PFSK-1 (cell line): ENCODE measurements around the gene SLC22A17.

Source experiments
- FOXP2 ChIP-seq: optimal IDR thresholded peaks from 2 replicates; pipeline ENCODE3; 2011; ENCODE audit warnings: borderline replicate concordance, control low read depth, inconsistent platforms; ENCODE audit not compliant: insufficient read depth; ENCODE audit errors: extremely low read length, extremely low read depth
- POLR2AphosphoS5 ChIP-seq: IDR thresholded peaks from 2 replicates; pipeline ENCODE4 v1.6.1; 2012; ENCODE audit warnings: low read depth, mild to moderate bottlenecking, control low read depth, low read length, moderate library complexity
- REST ChIP-seq, 2 experiments: IDR thresholded peaks; 2 replicates each; pipeline versions ENCODE4 v1.6.1 to v1.8.0; 2011 to 2012; ENCODE audit warnings: low read depth in 2 of 2, low read length in 2 of 2, control low read depth in 1 of 2, inconsistent platforms in 1 of 2, mild to moderate bottlenecking in 1 of 2, moderate library complexity in 1 of 2; ENCODE audit not compliant: insufficient read depth in 1 of 2
- SIN3A ChIP-seq: IDR thresholded peaks from 2 replicates; pipeline ENCODE4 v1.6.1; 2012; ENCODE audit warnings: mild to moderate bottlenecking, low read length, moderate library complexity, borderline replicate concordance; ENCODE audit not compliant: insufficient read depth
- TAF1 ChIP-seq: IDR thresholded peaks from 2 replicates; pipeline ENCODE4 v1.6.1; 2012; ENCODE audit warnings: low read length, control low read depth, borderline replicate concordance; ENCODE audit not compliant: insufficient read depth

Gene SLC22A17

GRCh38 chr14:23297611-23298277, 54.9 kb downstream of the SLC22A17 start:
- TF ChIP-seq TAF1 (no peak), REST (IDR thresholded peaks at IDR 0.05; ENCODE audit: insufficient read depth in 1 of 2, low read depth in 2 of 2, low read length in 2 of 2) (no peak), SIN3A (no peak), FOXP2 (no peak), POLR2AphosphoS5 (no peak)

- no peak for TF ChIP-seq SIN3A
- no peak for TF ChIP-seq FOXP2
- TF ChIP-seq REST (IDR thresholded peaks at IDR 0.05; ENCODE audit: insufficient read depth in 1 of 2, low read depth in 2 of 2, low read length in 2 of 2), result no peak
- TF ChIP-seq TAF1, result no peak
- no peak for TF ChIP-seq POLR2AphosphoS5
Measured at GRCh38 chr14:23297096-23297495, 55.6 kb downstream of the SLC22A17 start.
